H1 (cell line): ENCODE data around the gene SEL1L2. TPM values are rescaled to one million over a fixed set of nuclear protein-coding genes. Genes with fewer than 3 reads are reported as not detected.

Source experiments
- CTCF ChIA-PET: fragments of 300-600 bp; sonication (Branson Sonifier 250); formaldehyde crosslinking; loops from one replicate; lab custom pipeline; 2021; ENCODE audit not compliant: partially characterized antibody; lab: Charles Lee
- POLR2A ChIA-PET: fragments of 300-600 bp; sonication (Branson Sonifier 250); formaldehyde crosslinking; loops from one replicate; lab custom pipeline; 2021; ENCODE audit warnings: inconsistent platforms; ENCODE audit not compliant: partially characterized antibody; lab: Charles Lee
- DNase-seq, 2 experiments: peaks; one replicate each; pipeline versions ENCODE4 v3.0.0 to v3.0.0-alpha.2; 2010 to 2022; ENCODE audit warnings: low spot score in 2 of 2, low read depth in 1 of 2, mixed read lengths in 1 of 2
- FAIRE-seq: peaks from 2 replicates; lab custom pipeline; 2011; peaks lifted over from hg19 to GRCh38; lab: Jason Lieb, UNC
- H2AFZ ChIP-seq: 2 replicates; pipeline ENCODE4 v1.8.1; 2012; ENCODE audit warnings: low read length, inconsistent platforms
- H2AK5ac ChIP-seq: 2 replicates; pipeline ENCODE4 v1.6.1; 2013; ENCODE audit warnings: low read depth, low read length
- H2BK120ac ChIP-seq: replicated peaks from 2 replicates; pipeline ENCODE3; 2013; ENCODE audit warnings: low read depth, low read length, inconsistent platforms
- H2BK12ac ChIP-seq: 2 replicates; pipeline ENCODE4 v1.6.1; 2013; ENCODE audit warnings: low read depth, low read length
- H2BK15ac ChIP-seq: 2 replicates; pipeline ENCODE4 v1.6.1; 2013; ENCODE audit warnings: low read length
- H2BK20ac ChIP-seq: 2 replicates; pipeline ENCODE4 v1.6.1; 2013; ENCODE audit warnings: low read length
- H2BK5ac ChIP-seq: 2 replicates; pipeline ENCODE4 v1.6.1; 2013; ENCODE audit warnings: low read depth, low read length
- H3K14ac ChIP-seq: 2 replicates; pipeline ENCODE4 v1.6.1; 2013; ENCODE audit warnings: inconsistent platforms; ENCODE audit not compliant: insufficient read length
- H3K18ac ChIP-seq: 2 replicates; pipeline ENCODE4 v1.6.1; 2013; ENCODE audit warnings: low read length; ENCODE audit errors: extremely low read depth
- H3K23ac ChIP-seq: 2 replicates; pipeline ENCODE4 v1.6.1; 2013; ENCODE audit warnings: inconsistent platforms; ENCODE audit not compliant: insufficient read length
- H3K23me2 ChIP-seq: 2 replicates; pipeline ENCODE4 v1.6.1; 2013; ENCODE audit warnings: low read depth, low read length
- H3K27ac ChIP-seq: 2 replicates; pipeline ENCODE4 v1.6.1; 2011; ENCODE audit warnings: low read depth, low read length, inconsistent platforms
- H3K27me3 ChIP-seq, 4 experiments: replicated peaks in 1 of 4; 1 replicate in 1 of 4; 2 replicates in 3 of 4; pipeline versions ENCODE4 v1.6.1 to v1.8.1; 2011 to 2013; ENCODE audit warnings: low read length in 3 of 4, mild to moderate bottlenecking in 3 of 4, inconsistent platforms in 2 of 4, mixed read lengths in 2 of 4, moderate library complexity in 1 of 4; ENCODE audit not compliant: control insufficient read depth in 3 of 4, insufficient read depth in 3 of 4; ENCODE audit errors: extremely low read depth in 1 of 4
- H3K36me3 ChIP-seq, 4 experiments: 2 replicates each; pipeline versions ENCODE4 v1.6.1 to v1.8.1; 2011 to 2013; ENCODE audit warnings: mild to moderate bottlenecking in 4 of 4, low read length in 3 of 4, moderate library complexity in 2 of 4, control low read depth in 1 of 4, inconsistent platforms in 1 of 4; ENCODE audit not compliant: insufficient read depth in 4 of 4, control insufficient read depth in 2 of 4
- H3K4ac ChIP-seq: replicated peaks from 2 replicates; pipeline ENCODE3; 2013; ENCODE audit warnings: low read length, low read depth, mixed read lengths, inconsistent platforms; ENCODE audit not compliant: insufficient read length
- H3K4me1 ChIP-seq, 4 experiments: replicated peaks in 1 of 4; 1 replicate in 1 of 4; 2 replicates in 3 of 4; pipeline versions ENCODE4 v1.6.1 to v1.8.1; 2011 to 2013; ENCODE audit warnings: low read length in 3 of 4, inconsistent platforms in 2 of 4, mixed read lengths in 1 of 4; ENCODE audit not compliant: insufficient read depth in 4 of 4, control insufficient read depth in 3 of 4
- H3K4me2 ChIP-seq, 2 experiments: 2 replicates each; pipeline versions ENCODE4 v1.6.1 to v1.8.1; 2011 to 2013; ENCODE audit warnings: low read depth in 2 of 2, low read length in 2 of 2, control low read depth in 1 of 2, inconsistent platforms in 1 of 2, mild to moderate bottlenecking in 1 of 2; ENCODE audit not compliant: insufficient read depth in 1 of 2
- H3K4me3 ChIP-seq, 4 experiments: fragments of 200-600, 300-600 bp in 1 of 4; sonication (generic), shearing (Covaris generic), sonication (Bioruptor Twin) in 1 of 4; 2 replicates each; pipeline versions ENCODE4 v1.5.1 to v1.8.1; 2011 to 2016; ENCODE audit warnings: low read length in 4 of 4, low read depth in 3 of 4, control low read depth in 2 of 4, inconsistent platforms in 2 of 4, mild to moderate bottlenecking in 2 of 4, mixed read lengths in 1 of 4, moderate library complexity in 1 of 4; ENCODE audit not compliant: insufficient read depth in 2 of 4; ENCODE audit errors: extremely low read depth in 1 of 4
- H3K56ac ChIP-seq: replicated peaks from 2 replicates; pipeline ENCODE3; 2013; ENCODE audit warnings: low read depth, mild to moderate bottlenecking, mixed read lengths, low read length, inconsistent platforms; ENCODE audit not compliant: insufficient read length
- H3K79me1 ChIP-seq: 2 replicates; pipeline ENCODE4 v1.6.1; 2013; ENCODE audit warnings: low read depth, low read length, control low read depth
- H3K79me2 ChIP-seq, 2 experiments: 2 replicates each; pipeline versions ENCODE4 v1.6.1 to v1.8.1; 2012 to 2013; ENCODE audit warnings: low read length in 2 of 2, mild to moderate bottlenecking in 2 of 2, inconsistent platforms in 1 of 2; ENCODE audit not compliant: insufficient read depth in 2 of 2, control insufficient read depth in 1 of 2
- H3K9ac ChIP-seq, 4 experiments: replicated peaks in 1 of 4; 1 replicate in 1 of 4; 2 replicates in 3 of 4; pipeline versions ENCODE4 v1.6.1 to v1.8.1; 2011 to 2013; ENCODE audit warnings: low read depth in 3 of 4, low read length in 3 of 4, control low read depth in 2 of 4, mild to moderate bottlenecking in 2 of 4, moderate library complexity in 2 of 4, inconsistent platforms in 1 of 4; ENCODE audit errors: extremely low read depth in 1 of 4
- H3K9me3 ChIP-seq, 2 experiments: 2 replicates each; pipeline versions ENCODE4 v1.6.1 to v1.8.1; 2012 to 2013; ENCODE audit warnings: mild to moderate bottlenecking in 2 of 2, moderate library complexity in 2 of 2, control low read depth in 1 of 2, inconsistent platforms in 1 of 2, low read depth in 1 of 2, low read length in 1 of 2, mixed read lengths in 1 of 2; ENCODE audit not compliant: insufficient read depth in 2 of 2
- H4K20me1 ChIP-seq, 2 experiments: replicated peaks in 1 of 2; 2 replicates each; pipeline versions ENCODE3 to v1.8.1; 2011 to 2013; ENCODE audit warnings: inconsistent platforms in 2 of 2, low read length in 2 of 2, mild to moderate bottlenecking in 1 of 2; ENCODE audit not compliant: insufficient read depth in 2 of 2, control insufficient read depth in 1 of 2
- H4K5ac ChIP-seq: 2 replicates; pipeline ENCODE4 v1.6.1; 2013; ENCODE audit warnings: low read length, low read depth, mixed read lengths, inconsistent platforms; ENCODE audit not compliant: insufficient read length
- H4K8ac ChIP-seq: 2 replicates; pipeline ENCODE4 v1.8.0; 2013; ENCODE audit warnings: mild to moderate bottlenecking, moderate library complexity, low read length, inconsistent platforms; ENCODE audit not compliant: insufficient read depth; ENCODE audit errors: extremely low read depth
- H4K91ac ChIP-seq: replicated peaks from 2 replicates; pipeline ENCODE3; 2013; ENCODE audit warnings: low read length, mixed read lengths, inconsistent platforms; ENCODE audit not compliant: insufficient read length
- ATF2 ChIP-seq: IDR thresholded peaks from 2 replicates; pipeline ENCODE4 v1.6.1; 2012; ENCODE audit warnings: low read length, inconsistent platforms
- CBX5 ChIP-seq: fragments of 300-800, 300-1000 bp; sonication (generic); IDR thresholded peaks from 2 replicates; pipeline ENCODE4 v1.7.1; 2016; ENCODE audit warnings: antibody characterized with exemption, low read length, low read depth
- GTF2F1 ChIP-seq: IDR thresholded peaks from 2 replicates; pipeline ENCODE4 v1.6.1; 2012; ENCODE audit warnings: low read depth, low read length, improper control_type of control experiment, borderline replicate concordance
- HDAC6 ChIP-seq: IDR thresholded peaks from one replicate; pipeline ENCODE4 v1.7.1; 2012; ENCODE audit warnings: low read depth, mild to moderate bottlenecking, inconsistent platforms, low read length, moderate library complexity
- POLR2A ChIP-seq, 2 experiments: IDR thresholded peaks; 1 replicate in 1 of 2; 2 replicates in 1 of 2; pipeline ENCODE4 v1.6.1; 2011; ENCODE audit warnings: low read depth in 2 of 2, low read length in 2 of 2, mild to moderate bottlenecking in 2 of 2; ENCODE audit errors: control extremely low read depth in 1 of 2
- RBBP5 ChIP-seq: IDR thresholded peaks from 2 replicates; pipeline ENCODE4 v1.7.1; 2012; ENCODE audit warnings: low read depth, mild to moderate bottlenecking, inconsistent platforms, low read length, moderate library complexity, borderline replicate concordance
- SAP30 ChIP-seq: fragments of 300-600 bp; sonication (generic); IDR thresholded peaks from 2 replicates; pipeline ENCODE4 v1.7.1; 2012; ENCODE audit warnings: low read length, moderate library complexity, mild to moderate bottlenecking, inconsistent platforms; ENCODE audit not compliant: insufficient read depth, insufficient replicate concordance
- YY1 ChIP-seq: IDR thresholded peaks from 2 replicates; pipeline ENCODE4 v1.6.1; 2011; ENCODE audit warnings: low read depth, mild to moderate bottlenecking, low read length
- ZNF274 ChIP-seq: IDR thresholded peaks from 2 replicates; pipeline ENCODE4 v1.7.0; 2012; ENCODE audit warnings: low read length, borderline replicate concordance; ENCODE audit errors: extremely low read depth
- polyA plus RNA-seq, 7 experiments: library from polyadenylated mRNA; depleted of rRNA in 3 of 7; stranded (reverse) in 5 of 7; unstranded in 2 of 7; fragments of >200 nt in 5 of 7; fragments of 200-250 nt in 2 of 7; gene quantifications; 1 replicate in 5 of 7; 2 replicates in 1 of 7; 4 replicates in 1 of 7; pipeline versions ENCODE4 v1.2.1 to v1.2.3, GENCODE V29; 2011 to 2013; ENCODE audit warnings: missing spikeins in 2 of 7, mixed read lengths in 2 of 7
- total RNA-seq: library from RNA; stranded (reverse); fragmentation: NEBNext Ultra II Directional; extraction: Animal tissue kit (Norgen Biotek cat#: 25700); gene quantifications from 2 replicates; pipeline ENCODE4 v1.2.1, GENCODE V29; 2021

Gene SEL1L2
- total and polyA plus RNA-seq, 2 of the 8 experiments (the other 6 are each of a cell fraction or from before 2014, with no cell fraction given): not detected

- Histone ChIP-seq H4K20me1 (no peaks in the 10 kb centered on the region), H3K79me2 (no peaks in the 10 kb centered on the region), H3K9me3 (no peaks in the 10 kb centered on the region), H2BK12ac (no peak overlapping the region), H2BK120ac (no peak overlapping the region), H3K4me3 (no peak overlapping the region), H3K9ac (no peak overlapping the region), H3K56ac (no peak overlapping the region), H3K36me3 (peaks cover 8 to 46% (median 33%) of the 10 kb centered on the region in 4 experiments), H2AK5ac (no peak overlapping the region), H4K5ac (no peak overlapping the region), H4K8ac (no peak overlapping the region), H2BK20ac (no peak overlapping the region), H3K4me2 (no peak overlapping the region), H3K4ac (no peak overlapping the region), H3K79me1 (no peaks in the 10 kb centered on the region), H3K14ac (no peak overlapping the region), H3K4me1 (no peaks in the 10 kb centered on the region), H4K91ac (no peak overlapping the region), H3K27ac (no peak overlapping the region), H2BK5ac (no peak overlapping the region), H2AFZ (no peak overlapping the region), H2BK15ac (no peak overlapping the region), H3K23ac (no peak overlapping the region), H3K27me3 (no peaks in the 10 kb centered on the region), H3K18ac (no peak overlapping the region), H3K23me2 (no peaks in the 10 kb centered on the region)
- FAIRE-seq: no peak
- ChIA-PET CTCF (interaction anchor here (0.6 to 5.6 kb wide), 5 partner anchors 12 to 237 kb away, joined by 3 to 60 read pairs (median 6); no protein-coding TSS in a partner anchor), POLR2A (interaction anchor here (1.0 to 1.2 kb wide), 2 partner anchors 32 to 36 kb away, joined by 3 read pairs; partner anchors contain the start of genes ESF1 and NDUFAF5)
- no peak for TF ChIP-seq GTF2F1
- TF ChIP-seq ATF2: no peak
- no peak for TF ChIP-seq YY1
- TF ChIP-seq HDAC6: no peak
- no peak for TF ChIP-seq SAP30
- TF ChIP-seq ZNF274: no peak
- TF ChIP-seq CBX5: no peak
- TF ChIP-seq POLR2A (IDR thresholded peaks at IDR 0.05; ENCODE audit: control extremely low read depth in 1 of 2, low read depth in 2 of 2, low read length in 2 of 2): no peak
- TF ChIP-seq RBBP5: no peak
- no peak for DNase-seq
These were observed 173.1 kb downstream of the SEL1L2 start for GRCh38 chr20:13817342-13817741.
